ENCODE measurements around the gene CTU1. TPM values are rescaled to one million over a fixed set of nuclear protein-coding genes. Genes with fewer than 3 reads are reported as not detected.

Gene CTU1
- total and polyA plus RNA-seq, 10 of the 15 experiments (the other 5 are each of a cell fraction or from before 2014, with no cell fraction given), result 0.02 to 10.5 (median 3.0) TPM; not detected in 1

DNA sequence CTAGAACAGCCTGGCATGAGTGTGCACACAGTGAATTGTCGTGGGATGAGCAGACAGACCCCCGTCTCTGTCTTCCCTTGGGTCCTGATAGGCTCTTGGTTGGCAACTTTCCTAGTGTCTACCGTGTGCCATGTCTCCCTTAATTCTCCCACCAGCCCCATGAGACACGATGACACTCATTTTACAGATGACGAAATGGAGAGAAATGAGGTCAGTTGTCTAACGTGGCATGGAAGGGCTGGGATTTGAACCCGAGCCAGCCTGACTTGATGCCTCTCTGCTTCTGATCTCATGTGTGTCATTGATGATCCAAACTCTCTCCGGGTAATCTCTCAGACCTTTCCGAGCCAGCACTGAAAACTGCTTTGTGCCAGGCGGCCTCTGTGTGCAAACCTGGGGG lies 17.1 kb downstream of the CTU1 start:
- WGBS (ENCODE audit: insufficient coverage, insufficient replicate concordance, low lambda C conversion rate, missing lambda C conversion rate), result 74% methylated on average over 10 of the region's 10 CpGs
- POLR2A ChIA-PET, result no interaction called here
- no peak for DNase-seq (ENCODE audit: low read depth, low spot score)
- Histone ChIP-seq H2AFZ (ENCODE audit: control insufficient read depth, low read depth, low read length) (no peak overlapping the region), H3K27ac (ENCODE audit: control insufficient read depth, insufficient read depth) (no peak overlapping the region), H3K27me3 (replicated peaks in 1 of 2; ENCODE audit: control insufficient read depth in 2 of 2, insufficient read depth in 2 of 2, low read length in 1 of 2) (no peaks in the 10 kb centered on the region), H3K4me3 (no peak overlapping the region), H4K20me1 (ENCODE audit: control insufficient read depth, insufficient read depth) (no peaks in the 10 kb centered on the region), H3K36me3 (ENCODE audit: control insufficient read depth in 2 of 2, insufficient read depth in 2 of 2, low read length in 1 of 2) (no peaks in the 10 kb centered on the region), H3K79me2 (ENCODE audit: control insufficient read depth, insufficient read depth, low read length) (no peaks in the 10 kb centered on the region), H3K9ac (ENCODE audit: control insufficient read depth, insufficient read depth, low read length) (no peak overlapping the region), H3K4me2 (ENCODE audit: control insufficient read depth, insufficient read depth) (no peak overlapping the region), H3K4me1 (ENCODE audit: control insufficient read depth, insufficient read depth, low read length) (no peaks in the 10 kb centered on the region), H3K9me3 (replicated peaks; ENCODE audit: control insufficient read depth, insufficient read depth, low read length) (no peaks in the 10 kb centered on the region)
- FAIRE-seq, result no peak
- CTCF ChIA-PET, result no interaction called here
- SMC1A ChIA-PET (ENCODE audit: uncharacterized antibody, unreplicated experiment), result no interaction called here
- in situ Hi-C loops (cut with MboI) (loop anchor here (10.0 kb wide), 1 partner anchor 156 kb away; no protein-coding TSS in a partner anchor), intact Hi-C loops (cut with micrococcal nuclease; ENCODE audit: unreplicated experiment) (loop anchor here (5.0 kb wide), 1 partner anchor 159 kb away; no protein-coding TSS in a partner anchor)
- RAD21 ChIA-PET (ENCODE audit: unreplicated experiment), result no interaction called here
- TF ChIP-seq, protein P1, sequence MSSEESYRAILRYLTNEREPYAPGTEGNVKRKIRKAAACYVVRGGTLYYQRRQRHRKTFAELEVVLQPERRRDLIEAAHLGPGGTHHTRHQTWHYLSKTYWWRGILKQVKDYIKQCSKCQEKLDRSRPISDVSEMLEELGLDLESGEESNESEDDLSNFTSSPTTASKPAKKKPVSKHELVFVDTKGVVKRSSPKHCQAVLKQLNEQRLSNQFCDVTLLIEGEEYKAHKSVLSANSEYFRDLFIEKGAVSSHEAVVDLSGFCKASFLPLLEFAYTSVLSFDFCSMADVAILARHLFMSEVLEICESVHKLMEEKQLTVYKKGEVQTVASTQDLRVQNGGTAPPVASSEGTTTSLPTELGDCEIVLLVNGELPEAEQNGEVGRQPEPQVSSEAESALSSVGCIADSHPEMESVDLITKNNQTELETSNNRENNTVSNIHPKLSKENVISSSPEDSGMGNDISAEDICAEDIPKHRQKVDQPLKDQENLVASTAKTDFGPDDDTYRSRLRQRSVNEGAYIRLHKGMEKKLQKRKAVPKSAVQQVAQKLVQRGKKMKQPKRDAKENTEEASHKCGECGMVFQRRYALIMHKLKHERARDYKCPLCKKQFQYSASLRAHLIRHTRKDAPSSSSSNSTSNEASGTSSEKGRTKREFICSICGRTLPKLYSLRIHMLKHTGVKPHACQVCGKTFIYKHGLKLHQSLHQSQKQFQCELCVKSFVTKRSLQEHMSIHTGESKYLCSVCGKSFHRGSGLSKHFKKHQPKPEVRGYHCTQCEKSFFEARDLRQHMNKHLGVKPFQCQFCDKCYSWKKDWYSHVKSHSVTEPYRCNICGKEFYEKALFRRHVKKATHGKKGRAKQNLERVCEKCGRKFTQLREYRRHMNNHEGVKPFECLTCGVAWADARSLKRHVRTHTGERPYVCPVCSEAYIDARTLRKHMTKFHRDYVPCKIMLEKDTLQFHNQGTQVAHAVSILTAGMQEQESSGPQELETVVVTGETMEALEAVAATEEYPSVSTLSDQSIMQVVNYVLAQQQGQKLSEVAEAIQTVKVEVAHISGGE (CRISPR knock-in tag; IDR thresholded peaks at IDR 0.05), result no peak
- TF ChIP-seq NBN (IDR thresholded peaks at IDR 0.05), result no peak
- no peak for TF ChIP-seq HCFC1 (IDR thresholded peaks at IDR 0.05; ENCODE audit: low read length)
- no peak for TF ChIP-seq SRF (IDR thresholded peaks at IDR 0.05; ENCODE audit: low read depth in 2 of 2, low read length in 2 of 2)
- TF ChIP-seq SREBF1 (IDR thresholded peaks at IDR 0.05; ENCODE audit: low read length), result no peak
- TF ChIP-seq STAT3 (IDR thresholded peaks at IDR 0.05; ENCODE audit: low read depth, low read length), result no peak
- no peak for TF ChIP-seq MYB (IDR thresholded peaks at IDR 0.05; ENCODE audit: borderline replicate concordance, low read depth, low read length)
- TF ChIP-seq SUPT20H (IDR thresholded peaks at IDR 0.05; ENCODE audit: borderline replicate concordance, control insufficient read depth, low read depth, low read length), result no peak
- TF ChIP-seq LARP7 (IDR thresholded peaks at IDR 0.05), result no peak
- TF ChIP-seq, protein P2, sequence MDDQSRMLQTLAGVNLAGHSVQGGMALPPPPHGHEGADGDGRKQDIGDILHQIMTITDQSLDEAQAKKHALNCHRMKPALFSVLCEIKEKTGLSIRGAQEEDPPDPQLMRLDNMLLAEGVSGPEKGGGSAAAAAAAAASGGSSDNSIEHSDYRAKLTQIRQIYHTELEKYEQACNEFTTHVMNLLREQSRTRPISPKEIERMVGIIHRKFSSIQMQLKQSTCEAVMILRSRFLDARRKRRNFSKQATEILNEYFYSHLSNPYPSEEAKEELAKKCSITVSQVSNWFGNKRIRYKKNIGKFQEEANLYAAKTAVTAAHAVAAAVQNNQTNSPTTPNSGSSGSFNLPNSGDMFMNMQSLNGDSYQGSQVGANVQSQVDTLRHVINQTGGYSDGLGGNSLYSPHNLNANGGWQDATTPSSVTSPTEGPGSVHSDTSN (IDR thresholded peaks at IDR 0.05; ENCODE audit: insufficient replicate concordance, low read depth, low read length), result no peak
- TF ChIP-seq RBBP5 (conservative IDR thresholded peaks at IDR 0.05), result no peak
- ATAC-seq, result no peak
- BruUV-seq (replicated peaks), result no TSS peak

Measured in GM12878 (cell line).